GM23338 (cell line): ENCODE measurements around the gene RIMS4. TPM values are rescaled to one million over a fixed set of nuclear protein-coding genes. Genes with fewer than 3 reads are reported as not detected.

Experiments
- ATAC-seq: fragments of 200-7000 bp; cut with Tn5 transposase; 3 replicates; pipeline ENCODE4 v1.9.1; 2020
- DNase-seq: peaks from one replicate; pipeline ENCODE4 v3.0.0-alpha.2; 2015; ENCODE audit warnings: low spot score
- H2AFZ ChIP-seq: fragments of 200-600 bp; sonication (generic); 2 replicates; pipeline ENCODE4 v1.8.0; 2016; ENCODE audit warnings: antibody characterized with exemption, mild to moderate bottlenecking, moderate library complexity
- H3F3A ChIP-seq: fragments of 200-600 bp; sonication (generic); replicated peaks from 2 replicates; pipeline ENCODE4 v1.8.0; 2017; ENCODE audit warnings: antibody characterized with exemption, mixed run types, low read depth
- H3K27ac ChIP-seq: fragments of 200-600 bp; sonication (generic); 2 replicates; pipeline ENCODE4 v1.6.1; 2016; ENCODE audit warnings: low read depth
- H3K27me3 ChIP-seq: fragments of 200-600 bp; sonication (generic); 2 replicates; pipeline ENCODE4 v1.8.0; 2016; ENCODE audit warnings: mild to moderate bottlenecking, mixed run types, moderate library complexity; ENCODE audit not compliant: insufficient read depth
- H3K36me3 ChIP-seq: fragments of 200-600 bp; sonication (generic); 2 replicates; pipeline ENCODE4 v1.8.0; 2016; ENCODE audit warnings: mild to moderate bottlenecking; ENCODE audit not compliant: insufficient read depth
- H3K4me1 ChIP-seq: fragments of 200-600 bp; sonication (generic); 2 replicates; pipeline ENCODE4 v1.8.0; 2016; ENCODE audit warnings: mild to moderate bottlenecking, moderate library complexity; ENCODE audit not compliant: insufficient read depth
- H3K4me2 ChIP-seq: fragments of 200-600 bp; sonication (generic); 2 replicates; pipeline ENCODE4 v1.7.1; 2017; ENCODE audit warnings: mixed run types
- H3K4me3 ChIP-seq: fragments of 200-600 bp; sonication (generic); 2 replicates; pipeline ENCODE4 v1.6.1; 2016; ENCODE audit warnings: mixed run types
- H3K79me2 ChIP-seq: fragments of 200-600 bp; sonication (generic); replicated peaks from 2 replicates; pipeline ENCODE4 v1.8.0; 2017; ENCODE audit warnings: mild to moderate bottlenecking; ENCODE audit not compliant: insufficient read depth
- H3K9me2 ChIP-seq: fragments of 200-600 bp; sonication (generic); 2 replicates; pipeline ENCODE4 v1.8.0; 2017; ENCODE audit not compliant: insufficient read depth
- H4K20me1 ChIP-seq: fragments of 200-600 bp; sonication (generic); replicated peaks from 2 replicates; pipeline ENCODE4 v1.8.0; 2017; ENCODE audit warnings: mild to moderate bottlenecking; ENCODE audit not compliant: insufficient read depth
- H3K27ac Mint-ChIP-seq: 2 replicates; pipeline ENCODE4 v1.8.0; 2020; ENCODE audit warnings: inconsistent platforms, mild to moderate bottlenecking, moderate library complexity, mixed read lengths
- H3K27me3 Mint-ChIP-seq: 3 replicates; pipeline ENCODE4 v1.8.0; 2022; ENCODE audit warnings: low read depth, mild to moderate bottlenecking, moderate library complexity, mixed read lengths, inconsistent platforms; ENCODE audit not compliant: insufficient read depth, poor library complexity
- H3K36me3 Mint-ChIP-seq: 3 replicates; pipeline ENCODE4 v1.8.0; 2021; ENCODE audit warnings: low read depth, mild to moderate bottlenecking, inconsistent platforms, moderate library complexity, mixed read lengths
- H3K4me1 Mint-ChIP-seq: 3 replicates; pipeline ENCODE4 v1.8.0; 2020; ENCODE audit warnings: mild to moderate bottlenecking, inconsistent platforms, mixed read lengths
- H3K4me3 Mint-ChIP-seq: 3 replicates; pipeline ENCODE4 v1.8.0; 2021; ENCODE audit warnings: moderate library complexity, mild to moderate bottlenecking, inconsistent platforms, mixed read lengths
- H3K9me3 Mint-ChIP-seq: 3 replicates; pipeline ENCODE4 v1.8.0; 2020; ENCODE audit warnings: moderate library complexity, mild to moderate bottlenecking, inconsistent platforms, mixed read lengths
- EZH2 ChIP-seq: fragments of 200-600 bp; sonication (generic); IDR thresholded peaks from one replicate; pipeline ENCODE4 v1.8.0; 2017; ENCODE audit warnings: antibody characterized with exemption, mild to moderate bottlenecking, low read depth; ENCODE audit not compliant: unreplicated experiment
- JUNB ChIP-seq: IDR thresholded peaks from one replicate; pipeline ENCODE4 v1.6.1; 2016; ENCODE audit warnings: antibody characterized with exemption; ENCODE audit not compliant: unreplicated experiment
- NANOG ChIP-seq: IDR thresholded peaks from 2 replicates; pipeline ENCODE4 v1.6.1; 2016; ENCODE audit warnings: antibody characterized with exemption, borderline replicate concordance
- STAT1 ChIP-seq: IDR thresholded peaks from one replicate; pipeline ENCODE4 v1.6.1; 2016; ENCODE audit warnings: antibody characterized with exemption; ENCODE audit not compliant: unreplicated experiment
- ZNF114 ChIP-seq: fragments of 250-450 bp; sonication (Bioruptor Pico); IDR thresholded peaks from 2 replicates; pipeline ENCODE4 v1.5.0; 2020; ENCODE audit warnings: mild to moderate bottlenecking, moderate library complexity
- ZNF331 ChIP-seq: fragments of 250-450 bp; sonication (Bioruptor Pico); IDR thresholded peaks from 2 replicates; pipeline ENCODE4 v1.5.0; 2020; ENCODE audit warnings: low read depth, mild to moderate bottlenecking, moderate library complexity
- ZNF462 ChIP-seq: fragments of 250-450 bp; sonication (Bioruptor Pico); IDR thresholded peaks from 2 replicates; pipeline ENCODE4 v1.5.0; 2020; ENCODE audit warnings: mild to moderate bottlenecking, moderate library complexity
- polyA plus RNA-seq: library from polyadenylated mRNA; unstranded; fragments of >200 nt; fragmentation: Nextera tagmentation; extraction: Ambion mirVana; gene quantifications from 2 replicates; pipeline ENCODE4 v1.2.1, GENCODE V29; 2016
- total RNA-seq: library from RNA; depleted of rRNA; stranded (reverse); fragments of >200 nt; shearing (Covaris generic); gene quantifications from 2 replicates; pipeline ENCODE4 v1.2.3, GENCODE V29; 2014
- TF ChIP-seq, protein P1 (sequence below): IDR thresholded peaks from 2 replicates; pipeline ENCODE4 v1.6.1; 2016; ENCODE audit warnings: antibody characterized with exemption

RIMS4 gene
- total and polyA plus RNA-seq, 2 experiments from 2014 or later = 3.5 to 39.7 TPM

DNA sequence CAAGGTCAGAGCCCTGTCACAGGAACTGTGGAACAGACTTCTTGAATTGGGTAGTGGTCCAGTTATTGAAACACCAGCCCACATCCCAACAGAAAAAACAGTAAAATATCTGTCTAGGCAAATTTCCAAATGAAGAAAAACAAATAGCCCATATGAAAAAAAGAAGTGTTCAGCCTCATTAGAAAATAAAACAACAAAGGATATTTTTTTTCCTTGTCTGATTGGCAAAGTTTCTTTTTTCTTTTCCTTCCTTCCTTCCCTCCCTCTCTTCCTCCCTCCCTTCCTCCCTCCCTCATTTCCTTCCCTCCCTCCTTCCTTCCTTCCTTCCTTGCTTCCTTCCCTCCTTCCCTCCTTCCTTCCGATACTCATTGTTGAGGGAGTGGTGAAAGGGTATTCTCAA is 20.6 kb upstream of the RIMS4 start (continued):
- TF ChIP-seq ZNF462 (CRISPR knock-in tag) = no peak
- TF ChIP-seq EZH2 = no peak
- no peak for TF ChIP-seq STAT1
- TF ChIP-seq, protein P1, sequence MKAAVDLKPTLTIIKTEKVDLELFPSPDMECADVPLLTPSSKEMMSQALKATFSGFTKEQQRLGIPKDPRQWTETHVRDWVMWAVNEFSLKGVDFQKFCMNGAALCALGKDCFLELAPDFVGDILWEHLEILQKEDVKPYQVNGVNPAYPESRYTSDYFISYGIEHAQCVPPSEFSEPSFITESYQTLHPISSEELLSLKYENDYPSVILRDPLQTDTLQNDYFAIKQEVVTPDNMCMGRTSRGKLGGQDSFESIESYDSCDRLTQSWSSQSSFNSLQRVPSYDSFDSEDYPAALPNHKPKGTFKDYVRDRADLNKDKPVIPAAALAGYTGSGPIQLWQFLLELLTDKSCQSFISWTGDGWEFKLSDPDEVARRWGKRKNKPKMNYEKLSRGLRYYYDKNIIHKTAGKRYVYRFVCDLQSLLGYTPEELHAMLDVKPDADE = no peak
- TF ChIP-seq ZNF114 (CRISPR knock-in tag) = no peak
- no peak for TF ChIP-seq NANOG
- no peak for TF ChIP-seq ZNF331 (CRISPR knock-in tag)

GRCh38 chr20:44830523-44830922 is 20.2 kb upstream of the RIMS4 start:
- Histone ChIP-seq H3K4me2 (no peak overlapping the region), H3K9me2 (no peaks in the 10 kb centered on the region), H3F3A (no peaks in the 10 kb centered on the region), H3K27me3 (no peaks in the 10 kb centered on the region), H3K4me3 (no peak overlapping the region), H3K27ac (no peak overlapping the region), H2AFZ (no peak overlapping the region), H4K20me1 (no peaks in the 10 kb centered on the region), H3K79me2 (no peaks in the 10 kb centered on the region), H3K4me1 (peaks cover 12% of the 10 kb centered on the region), H3K36me3 (no peaks in the 10 kb centered on the region)
- DNase-seq (no peak), ATAC-seq (no peak)
- Mint-ChIP-seq H3K4me1 (peaks cover 16% of the 10 kb centered on the region), H3K27me3 (no peaks in the 10 kb centered on the region), H3K4me3 (no peak overlapping the region), H3K27ac (no peak overlapping the region), H3K36me3 (no peaks in the 10 kb centered on the region), H3K9me3 (peaks cover 10% of the 10 kb centered on the region)
- TF ChIP-seq NANOG = no peak
- no peak for TF ChIP-seq JUNB
- no peak for TF ChIP-seq STAT1
- no peak for TF ChIP-seq ZNF462 (CRISPR knock-in tag)
- TF ChIP-seq ZNF114 (CRISPR knock-in tag) = no peak
